SKM-1 treated with dmso at 0.1 percent for 144 hours (cell line): Measurements from ENCODE around the gene SMIM41.

ENCODE experiments used
- DNase-seq: peaks from one replicate; lab custom pipeline; 2025; ENCODE audit not compliant: unreplicated experiment; lab: John Stamatoyannopoulos, UW

Gene SMIM41

DNA sequence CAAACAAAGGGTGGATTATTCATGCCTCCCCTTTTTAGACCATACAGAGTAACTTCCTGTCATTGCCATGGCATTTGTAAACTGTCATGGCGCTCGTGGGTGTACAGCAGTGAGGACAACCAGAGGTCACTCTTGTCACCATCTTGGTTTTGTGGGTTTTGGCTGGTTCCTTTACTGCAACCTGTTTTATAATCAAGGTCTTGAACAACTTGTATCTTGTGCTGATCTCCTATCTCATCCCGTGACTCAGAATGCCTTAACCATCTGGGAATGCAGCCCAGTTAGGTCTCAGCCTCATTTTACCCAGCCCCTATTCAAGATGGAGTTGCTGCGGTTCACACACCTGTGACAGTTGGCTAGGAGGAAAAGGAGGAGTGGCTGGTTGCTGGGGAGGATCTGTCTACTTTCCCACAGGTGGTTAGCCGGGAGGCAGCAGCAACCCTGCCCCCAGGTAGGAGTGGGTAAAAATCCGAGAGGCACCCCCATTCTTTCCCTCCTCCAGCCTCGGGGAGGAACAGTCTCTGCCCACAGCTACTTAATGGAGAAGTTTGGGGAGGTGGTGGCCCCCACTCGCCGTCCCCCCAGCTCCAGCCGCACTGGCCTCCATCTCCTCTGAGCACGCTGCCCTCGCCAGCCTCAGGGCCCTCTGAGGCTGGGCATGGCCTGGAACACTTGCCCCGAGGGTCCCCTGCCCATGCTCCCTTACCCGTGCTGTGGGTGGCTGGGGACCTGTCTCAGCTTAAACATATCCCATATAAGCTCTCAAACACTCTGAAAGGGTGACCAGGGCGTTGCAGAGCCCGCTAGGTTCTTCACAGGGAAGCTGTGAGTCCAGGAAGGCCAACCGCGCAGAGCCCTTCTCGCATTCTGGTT lies 41.7 kb downstream of the SMIM41 start:
- no peak for DNase-seq

DNA sequence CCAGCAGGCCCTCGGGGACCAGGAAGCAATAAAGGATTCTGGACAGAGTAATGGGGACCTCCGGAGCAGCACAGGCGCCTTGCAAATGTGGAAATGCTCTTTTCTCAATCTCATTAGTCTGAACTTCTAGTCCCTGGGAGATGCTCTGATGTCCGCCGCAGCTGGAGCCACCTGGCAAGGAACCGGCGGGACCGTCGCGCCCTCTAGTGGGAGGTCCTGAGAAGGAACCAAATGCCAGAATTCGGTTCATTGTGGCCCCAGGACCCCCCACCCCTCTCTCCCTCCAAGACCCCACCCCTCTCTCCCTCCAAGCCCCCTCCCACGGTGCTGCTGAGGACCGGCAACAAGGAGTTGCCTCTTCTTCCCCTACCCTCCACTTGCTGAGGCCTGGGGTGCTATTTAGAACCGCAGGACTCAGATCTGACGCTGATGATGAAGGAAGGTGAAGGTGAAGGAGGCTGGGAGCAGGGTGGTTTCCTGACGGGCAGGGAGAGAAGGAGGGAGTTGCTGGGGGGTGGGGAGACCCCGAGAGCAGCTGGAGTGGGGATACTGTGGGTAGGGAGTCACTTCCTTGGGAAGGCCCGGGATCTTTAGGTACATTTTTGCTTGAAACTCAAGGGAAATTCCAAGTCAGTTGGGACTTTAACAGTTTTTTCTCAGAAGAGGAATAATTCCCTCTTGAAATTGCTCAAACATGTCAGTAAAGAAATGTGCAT lies 42.5 kb downstream of the SMIM41 start:
- peak; percentile 17 for DNase-seq

DNA sequence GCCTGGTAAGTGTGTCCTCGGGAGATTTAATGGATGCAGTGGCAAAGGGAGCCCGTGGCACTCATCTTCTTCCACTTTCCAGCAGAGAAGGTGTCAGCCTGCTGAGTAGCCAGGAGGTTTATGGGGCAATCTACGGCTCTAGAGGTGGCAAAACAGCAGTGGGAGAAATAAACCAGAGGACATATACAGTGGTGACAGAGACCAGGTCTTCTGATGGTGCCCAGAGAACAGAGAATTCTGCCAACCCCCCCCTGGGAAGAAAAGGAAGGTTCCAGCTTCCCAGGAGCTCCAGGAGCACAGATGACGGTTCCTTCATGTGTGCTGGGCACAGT lies 43.0 kb downstream of the SMIM41 start:
- no peak for DNase-seq

DNA sequence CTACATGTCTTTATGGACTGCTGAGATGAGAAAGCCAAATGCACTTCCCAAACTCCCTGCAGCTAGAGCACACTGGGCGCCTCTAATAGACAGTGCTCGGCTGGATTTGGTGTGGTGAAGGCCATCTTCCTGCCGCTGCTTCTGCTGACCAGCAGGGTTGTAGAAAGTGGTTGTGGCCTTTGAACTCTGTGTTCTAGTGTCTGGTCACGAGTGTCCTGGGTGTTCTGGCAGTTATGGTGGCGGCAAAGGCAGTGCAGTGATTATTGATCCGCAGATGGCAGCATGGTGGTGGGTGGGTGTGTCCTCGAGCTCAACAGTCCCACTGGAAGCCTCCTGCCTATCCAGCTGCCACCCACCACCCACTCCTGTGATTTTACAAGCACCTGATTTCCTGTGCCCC lies 43.4 kb downstream of the SMIM41 start:
- no peak for DNase-seq

DNA sequence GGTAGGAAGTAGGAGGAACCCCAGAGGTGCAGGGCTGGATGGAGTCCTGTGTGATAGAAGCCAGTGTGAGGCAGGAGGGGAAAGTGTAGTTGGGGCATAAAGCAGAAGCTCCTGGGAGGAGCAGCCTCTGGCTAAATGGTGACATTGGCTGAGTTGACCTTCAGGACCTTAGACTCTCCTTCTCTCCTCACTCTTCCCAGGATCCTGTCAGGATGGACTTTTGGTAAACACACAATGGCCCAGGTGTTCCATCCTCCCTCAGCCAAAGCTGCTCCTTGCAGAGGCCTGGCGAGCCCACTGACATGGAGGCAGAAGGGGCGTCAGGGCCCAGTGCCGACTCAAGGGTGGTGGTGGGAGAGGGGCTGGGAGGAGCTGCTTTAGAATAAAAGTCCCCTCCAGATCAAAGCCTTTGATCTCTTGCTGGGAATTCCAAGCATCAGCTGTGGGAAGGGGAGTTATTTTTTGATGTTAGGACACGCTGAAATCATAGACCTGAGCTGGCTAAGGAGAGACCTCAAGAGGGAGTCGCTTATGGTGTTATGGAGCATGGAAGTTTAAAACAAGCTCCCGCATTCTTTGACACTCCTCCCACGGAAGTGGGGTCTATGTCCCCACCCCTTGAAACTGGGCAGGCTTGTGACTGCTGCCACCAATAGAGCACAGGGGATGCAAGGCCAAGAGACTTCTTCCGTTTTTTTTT lies 44.1 kb downstream of the SMIM41 start:
- no peak for DNase-seq

DNA sequence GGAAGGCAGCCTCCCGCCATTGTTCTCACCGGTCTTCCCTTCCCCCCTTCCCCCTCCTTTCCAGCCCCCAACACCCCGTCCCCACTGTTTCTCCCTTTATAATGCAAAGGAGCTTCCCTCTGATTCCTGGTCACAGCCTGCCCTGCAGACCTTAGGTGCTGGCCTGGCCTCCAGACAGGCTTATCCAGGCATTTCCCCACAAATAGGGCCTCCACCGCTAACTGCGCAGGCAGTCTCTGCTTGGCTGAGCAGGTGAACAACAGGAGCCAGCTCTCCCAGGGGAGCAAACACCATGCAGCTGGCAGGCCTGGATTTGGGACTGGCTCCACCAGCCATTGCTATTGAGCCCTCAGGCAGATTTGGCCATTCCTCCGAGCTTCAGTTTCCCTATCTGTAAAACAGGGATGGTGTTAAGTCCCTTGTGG lies 46.0 kb downstream of the SMIM41 start:
- DNase-seq: no peak

DNA sequence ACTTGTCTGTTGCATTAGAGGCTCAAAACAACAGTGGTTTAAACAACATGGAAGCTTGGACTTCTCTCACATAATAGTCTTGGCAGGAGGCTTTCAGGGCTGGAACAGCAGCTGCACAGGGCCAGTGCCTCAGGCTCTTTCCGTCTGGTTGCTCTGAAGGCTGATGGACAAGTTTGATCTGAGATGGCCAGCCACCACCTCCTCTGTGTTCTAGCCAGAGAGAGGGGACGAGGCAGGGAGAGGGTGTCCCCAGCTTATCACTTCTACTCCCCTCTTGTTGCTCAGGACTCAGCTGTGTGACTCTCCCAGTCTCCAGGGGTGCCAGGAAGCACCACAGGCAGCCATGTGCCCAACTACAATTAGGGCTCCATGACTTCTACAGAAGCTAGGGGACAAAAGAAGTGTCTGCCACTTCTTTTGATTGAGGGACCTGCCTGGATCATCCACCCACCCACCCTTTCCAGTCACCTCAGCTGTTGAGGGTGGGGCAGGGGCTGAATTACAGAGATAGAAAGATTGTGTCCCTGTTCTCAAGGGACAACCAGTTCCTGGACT lies 46.6 kb downstream of the SMIM41 start:
- DNase-seq: no peak

DNA sequence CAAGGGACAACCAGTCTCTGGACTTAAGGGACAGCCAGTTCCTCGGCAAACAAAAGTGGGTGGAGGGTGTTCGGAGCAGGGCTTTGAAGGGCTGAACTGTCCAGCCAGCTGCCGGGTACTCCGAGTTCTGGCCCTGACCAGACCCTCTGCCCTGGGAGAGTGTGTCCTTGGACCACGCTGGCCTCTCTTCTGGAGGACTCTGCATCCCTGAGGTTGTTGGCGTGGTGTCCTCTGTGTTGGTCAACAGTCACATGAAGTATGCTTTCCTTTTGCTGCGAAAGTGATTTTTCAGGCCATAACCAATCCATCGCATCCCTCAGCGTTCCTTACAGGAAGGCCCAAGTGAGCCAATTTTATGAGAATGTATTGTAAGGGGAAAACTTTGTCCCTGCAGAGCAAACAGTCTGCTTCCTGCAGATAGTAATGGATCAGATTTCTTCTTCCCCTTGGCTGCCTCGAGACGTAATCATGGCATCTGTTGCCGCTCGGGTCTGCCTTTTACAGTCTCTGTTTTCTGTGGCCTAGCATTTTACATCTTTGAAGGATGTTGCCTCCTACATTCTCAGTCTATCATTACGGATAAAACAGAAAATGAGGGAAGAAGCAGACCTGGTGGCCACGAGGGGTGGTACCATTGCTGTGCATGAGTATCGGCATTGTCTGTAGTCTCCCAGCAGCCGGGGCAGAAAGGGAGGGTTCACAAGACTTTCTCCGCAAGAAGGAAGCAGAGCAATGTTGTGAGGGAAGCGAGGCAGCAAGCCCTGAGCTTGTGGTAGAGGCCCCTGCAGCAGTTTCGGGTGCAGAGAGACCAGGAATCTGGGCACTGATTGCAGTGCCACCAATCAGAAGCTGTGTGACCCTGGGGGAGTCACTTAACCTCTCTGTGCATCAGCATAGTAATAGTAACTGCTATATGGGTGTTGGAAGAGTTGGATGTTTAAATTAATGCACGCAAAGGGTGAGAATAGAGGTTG lies 47.4 kb downstream of the SMIM41 start:
- DNase-seq: no peak

DNA sequence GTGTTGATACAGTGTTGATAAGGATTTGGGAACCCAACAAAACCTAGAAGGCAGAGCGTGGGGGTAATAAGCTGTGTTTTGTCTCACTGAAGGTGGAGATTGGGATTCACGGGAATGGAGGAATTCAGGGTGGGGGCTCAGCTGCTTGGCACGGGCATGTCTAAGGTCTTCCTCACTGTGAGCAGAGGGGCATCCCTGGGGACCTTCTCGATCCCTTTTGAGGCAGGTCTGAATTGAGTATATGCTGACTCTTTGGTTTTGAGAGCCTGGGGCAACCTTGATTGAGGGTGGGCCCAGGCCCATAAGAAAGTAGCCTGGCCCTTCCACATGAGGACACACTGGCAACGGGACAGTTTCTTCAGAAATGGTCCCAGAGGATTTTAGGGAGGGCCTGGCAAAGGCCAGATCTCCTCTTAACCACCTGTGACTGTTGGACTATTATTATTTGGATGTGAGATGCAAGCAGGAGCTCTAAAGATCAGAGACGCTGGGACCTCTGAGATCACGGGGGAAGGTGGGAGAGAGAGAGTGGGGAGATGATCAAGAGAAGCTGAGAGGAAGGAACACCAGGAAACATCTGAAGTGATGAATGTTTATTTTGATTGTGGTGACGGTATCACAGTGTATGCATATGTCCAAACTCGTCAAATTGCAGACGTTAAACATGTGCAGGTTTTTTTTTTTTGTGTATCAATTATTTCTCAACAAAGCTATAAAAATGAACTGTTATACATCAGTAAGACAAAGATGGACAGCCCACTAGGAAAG lies 48.4 kb downstream of the SMIM41 start:
- DNase-seq: no peak

DNA sequence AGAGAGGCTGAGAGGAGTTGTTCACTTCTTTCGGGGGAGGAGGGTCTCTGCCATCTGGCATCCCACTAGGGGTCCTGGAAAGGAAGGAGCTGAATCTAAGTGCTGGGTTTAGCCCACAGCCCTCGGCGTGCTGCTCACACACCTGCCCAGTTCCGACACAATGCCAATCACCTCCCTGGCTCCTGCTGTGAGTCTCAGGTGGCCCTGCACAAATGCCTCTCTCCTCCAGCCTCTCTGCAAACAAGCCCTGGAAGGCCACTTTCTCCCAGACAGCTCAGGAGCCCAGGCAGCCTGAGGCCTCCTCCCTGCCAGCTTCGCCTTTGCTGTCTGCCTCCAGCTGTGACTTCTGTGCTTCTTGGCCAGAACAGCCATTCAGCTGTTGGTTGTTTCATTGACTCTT lies 51.2 kb downstream of the SMIM41 start:
- DNase-seq: no peak

DNA sequence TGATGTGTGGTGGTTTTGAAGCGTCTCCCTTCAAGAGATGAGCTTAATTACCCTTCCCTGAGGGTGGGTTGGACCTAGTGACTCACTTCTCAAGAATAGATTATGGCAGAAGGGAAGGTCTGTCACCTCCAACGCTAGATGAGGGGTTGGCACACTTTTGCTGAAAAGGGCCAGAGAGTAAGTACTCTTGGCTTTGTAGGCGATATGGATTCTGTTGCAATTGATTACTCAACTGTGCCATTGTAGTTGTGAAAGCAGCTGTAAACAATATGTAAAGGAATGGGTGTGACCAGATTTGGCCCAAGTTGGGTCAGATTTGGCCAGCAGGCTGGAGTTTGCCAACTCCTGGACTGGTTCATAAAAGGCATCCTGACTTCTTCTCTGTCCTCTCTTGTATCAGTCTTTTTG lies 53.3 kb downstream of the SMIM41 start:
- DNase-seq: no peak

DNA sequence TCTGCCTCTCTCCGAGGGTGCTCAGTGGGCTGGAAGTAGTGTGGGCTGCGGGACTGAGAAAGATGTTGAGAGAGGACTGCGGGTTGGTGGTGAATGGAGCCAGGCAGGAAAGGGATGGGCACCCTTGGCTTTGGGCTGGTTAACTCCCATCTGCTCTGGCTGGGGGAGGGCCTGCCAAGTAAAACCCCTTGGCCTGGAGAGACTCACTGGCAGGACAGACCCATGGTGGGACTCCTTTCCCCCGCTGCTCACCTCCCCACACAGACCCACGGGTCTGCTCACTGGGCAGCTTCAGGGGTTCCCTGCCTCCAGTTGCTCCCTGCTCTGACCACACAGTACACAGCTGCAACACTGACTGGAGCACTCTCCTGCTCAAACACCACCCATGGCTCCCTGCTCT lies 58.2 kb downstream of the SMIM41 start:
- DNase-seq: no peak

DNA sequence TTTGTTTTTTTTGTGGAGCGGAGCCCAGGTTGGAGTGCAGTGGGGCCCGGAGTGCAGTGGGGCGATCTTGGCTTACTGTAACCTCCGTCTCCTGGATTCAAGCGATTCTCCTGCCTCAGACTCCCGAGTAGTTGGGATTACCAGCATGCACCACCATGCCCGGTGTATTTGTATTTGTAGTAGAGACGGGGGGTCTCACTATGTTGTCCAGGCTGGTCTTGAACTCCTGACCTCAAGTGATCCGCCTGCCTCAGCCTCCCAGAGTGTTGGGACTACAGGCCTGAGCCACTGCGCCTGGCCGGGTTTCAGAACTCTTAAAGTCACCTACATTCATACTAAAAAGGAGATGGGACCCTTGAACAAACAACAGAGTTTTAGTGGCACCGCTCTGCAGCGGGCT lies 59.6 kb downstream of the SMIM41 start:
- no peak for DNase-seq

DNA sequence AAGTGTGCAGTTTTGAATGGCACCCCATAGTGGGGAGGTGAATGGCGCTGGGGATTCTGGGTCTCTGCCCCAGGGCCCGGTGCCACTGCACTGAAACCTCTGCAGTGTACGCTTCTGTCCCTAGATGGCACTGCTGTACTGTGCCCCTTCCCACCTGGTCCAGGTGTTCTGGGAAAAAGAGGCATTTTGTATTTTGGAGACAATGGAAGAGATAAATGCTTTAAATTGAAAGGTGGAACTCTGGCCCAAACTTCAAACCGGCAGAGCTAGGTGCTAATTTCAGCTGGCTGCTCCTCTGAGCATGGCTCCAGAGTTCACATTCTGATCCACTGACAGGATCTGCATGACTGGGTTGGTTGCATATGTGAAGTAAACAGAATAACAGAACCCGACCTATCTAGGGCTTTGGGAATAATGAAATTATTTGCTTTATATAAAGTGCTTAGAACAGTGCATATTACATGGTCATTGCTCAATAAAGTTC lies 60.1 kb downstream of the SMIM41 start:
- no peak for DNase-seq

DNA sequence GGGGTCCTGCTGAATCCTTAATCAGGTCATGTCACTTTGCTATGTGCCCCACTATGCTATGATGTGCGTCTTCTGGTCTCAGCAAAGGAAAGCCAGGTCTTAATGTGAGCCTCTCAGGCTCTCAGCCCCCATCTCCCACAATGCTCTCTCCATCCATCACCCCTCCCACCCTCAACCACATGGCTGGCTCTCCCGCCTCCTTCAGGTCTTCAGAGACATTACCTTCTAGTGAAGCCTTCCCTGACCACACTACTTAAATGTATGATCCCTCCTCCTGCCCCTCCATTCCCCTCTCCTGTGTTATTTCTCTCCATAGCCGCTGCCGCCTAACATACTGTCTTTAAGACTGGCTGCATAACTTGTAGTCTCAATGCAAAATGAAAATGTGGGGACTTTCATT lies 61.8 kb downstream of the SMIM41 start:
- DNase-seq: no peak

DNA sequence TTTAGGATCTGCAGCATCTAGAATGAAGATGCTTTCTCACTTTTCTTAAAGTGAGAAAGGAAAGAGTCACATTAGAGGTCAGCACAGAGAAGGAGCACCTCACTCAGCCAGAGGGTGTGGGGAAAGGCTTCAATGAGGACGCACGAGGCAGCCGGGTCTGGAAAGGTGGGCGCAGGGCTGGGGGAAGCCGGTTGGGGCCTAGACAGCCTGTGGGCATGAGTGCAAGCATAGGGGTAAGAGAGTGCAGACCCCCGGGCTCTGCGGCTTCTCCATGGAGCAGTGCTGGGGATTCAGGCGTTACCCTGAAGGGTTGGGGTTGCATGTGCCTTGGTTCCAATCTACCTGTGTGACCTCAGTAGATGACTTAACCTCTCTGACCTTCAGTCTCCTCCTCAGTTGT lies 62.4 kb downstream of the SMIM41 start:
- DNase-seq: no peak

DNA sequence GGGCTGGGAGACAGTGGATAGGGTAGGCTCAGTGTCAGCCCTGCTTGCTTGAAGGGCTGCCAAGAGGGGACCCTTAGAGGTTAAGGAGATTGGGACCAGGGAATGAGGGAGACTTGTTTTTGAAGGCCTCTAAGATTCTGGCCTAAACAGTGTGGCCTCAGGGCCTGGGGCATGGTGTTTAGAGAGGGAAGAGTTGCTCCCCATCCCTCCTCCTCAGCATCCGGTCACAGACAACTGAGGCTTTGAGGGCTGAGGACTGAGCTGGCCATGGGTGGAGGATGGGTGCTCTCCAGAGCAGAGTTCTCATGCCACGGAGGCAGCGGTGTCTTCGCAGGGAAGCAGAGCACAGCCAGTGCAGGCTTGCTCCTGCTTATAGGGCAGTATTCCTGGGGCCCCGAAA lies 62.9 kb downstream of the SMIM41 start:
- no peak for DNase-seq

DNA sequence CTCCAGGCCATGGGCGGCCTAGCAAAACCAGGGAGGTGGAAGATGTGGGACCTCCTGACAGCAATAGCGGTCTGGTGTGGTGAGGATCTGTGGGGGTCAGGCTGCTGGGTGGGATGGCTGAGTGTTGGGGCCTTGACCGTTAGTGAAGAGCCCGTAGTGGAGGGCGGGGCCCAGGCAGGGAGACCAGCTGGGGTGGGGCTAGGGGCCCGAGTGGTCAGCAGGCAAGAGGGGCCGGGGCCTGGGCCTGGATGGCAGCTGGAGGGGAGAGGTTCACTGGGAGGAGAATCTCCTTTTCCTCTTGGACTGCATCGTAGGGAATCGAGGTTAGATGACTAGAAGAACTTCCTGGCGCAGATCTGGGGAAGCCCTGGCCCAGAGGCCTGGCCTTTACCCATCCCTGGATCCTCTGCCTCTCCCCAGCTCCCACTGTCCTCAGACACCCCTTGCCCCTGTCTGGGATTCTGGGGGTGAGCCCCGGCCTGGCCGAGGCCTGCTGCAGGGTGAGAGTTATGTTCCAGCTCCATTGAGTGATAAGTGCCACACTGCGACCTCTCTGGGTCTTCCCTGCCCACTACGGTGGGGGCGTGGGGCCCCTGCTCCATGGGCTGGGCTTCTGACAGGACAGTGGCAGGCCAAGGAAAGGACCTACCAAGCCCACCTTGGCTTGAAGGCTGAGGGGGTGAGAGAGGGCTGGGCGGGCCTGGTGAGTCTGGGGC lies 65.2 kb downstream of the SMIM41 start:
- no peak for DNase-seq
